HG03025 (cell line): ENCODE measurements around the gene MCCC1.
"Not testable (repeated sequence)": the region's sequence is repeated elsewhere in the genome, so short reads cannot be mapped to it uniquely, and the experiment has no call there.

Experiments used
- ATAC-seq: cut with Tn5 transposase; IDR thresholded peaks from one replicate; pipeline ENCODE4 v1.9.1; 2021; ENCODE audit warnings: mild to moderate bottlenecking, moderate library complexity; ENCODE audit not compliant: unreplicated experiment, low FRiP score

MCCC1 gene

DNA sequence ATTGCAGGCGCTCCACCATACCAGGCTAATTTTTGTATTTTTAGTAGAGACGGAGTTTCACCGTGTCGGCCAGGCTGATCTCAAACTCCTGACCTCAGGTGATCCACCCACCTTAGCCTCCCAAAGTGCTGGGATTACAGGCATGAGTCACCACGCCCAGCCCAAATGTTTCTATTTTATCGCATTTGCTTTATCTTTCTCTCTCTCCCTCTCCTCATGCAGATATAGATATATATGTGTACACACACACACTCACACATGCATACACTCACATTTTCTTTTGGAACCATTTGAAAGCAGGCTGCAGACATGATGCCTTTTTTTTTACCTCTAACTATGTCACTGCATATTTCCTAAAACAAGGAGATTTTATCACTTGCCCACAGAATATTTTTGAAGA lies 7.3 kb upstream of the MCCC1 start:
- ATAC-seq: no peak

DNA sequence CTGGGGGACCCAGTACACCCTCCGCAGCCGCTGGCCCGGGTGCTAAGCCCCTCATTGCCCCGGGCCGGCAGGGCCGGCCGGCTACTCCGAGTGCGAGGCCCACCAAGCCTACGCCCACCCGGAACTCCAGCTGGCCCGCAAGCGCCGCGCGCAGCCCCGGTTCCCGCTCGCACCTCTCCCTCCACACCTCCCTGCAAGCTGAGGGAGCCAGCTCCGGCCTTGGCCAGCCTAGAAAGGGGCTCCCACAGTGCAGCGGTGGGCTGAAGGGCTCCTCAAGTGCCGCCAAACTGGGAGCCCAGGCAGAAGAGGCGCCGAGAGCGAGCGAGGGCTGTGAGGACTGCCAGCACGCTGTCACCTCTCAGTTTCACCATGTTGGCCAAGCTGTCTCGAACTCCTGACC lies 4.7 kb upstream of the MCCC1 start:
- ATAC-seq: not testable (repeated sequence)

DNA sequence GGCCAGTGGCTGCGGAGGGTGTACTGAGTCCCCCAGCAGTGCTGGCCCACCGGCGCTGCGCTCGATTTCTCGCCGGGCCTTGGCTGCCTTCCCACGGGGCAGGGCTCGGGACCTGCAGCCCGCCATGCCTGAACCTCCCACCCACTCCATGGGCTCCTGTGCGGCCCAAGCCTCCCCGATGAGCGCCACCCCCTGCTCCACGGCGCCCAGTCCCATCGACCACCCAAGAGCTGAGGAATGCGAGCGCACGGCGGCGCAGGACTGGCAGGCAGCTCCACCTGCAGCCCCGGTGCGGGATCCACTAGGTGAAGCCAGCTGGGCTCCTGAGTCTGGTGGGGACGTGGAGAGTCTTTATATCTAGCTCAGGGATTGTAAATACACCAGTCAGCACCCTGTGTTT lies 1.7 kb upstream of the MCCC1 start:
- not testable (repeated sequence) for ATAC-seq

DNA sequence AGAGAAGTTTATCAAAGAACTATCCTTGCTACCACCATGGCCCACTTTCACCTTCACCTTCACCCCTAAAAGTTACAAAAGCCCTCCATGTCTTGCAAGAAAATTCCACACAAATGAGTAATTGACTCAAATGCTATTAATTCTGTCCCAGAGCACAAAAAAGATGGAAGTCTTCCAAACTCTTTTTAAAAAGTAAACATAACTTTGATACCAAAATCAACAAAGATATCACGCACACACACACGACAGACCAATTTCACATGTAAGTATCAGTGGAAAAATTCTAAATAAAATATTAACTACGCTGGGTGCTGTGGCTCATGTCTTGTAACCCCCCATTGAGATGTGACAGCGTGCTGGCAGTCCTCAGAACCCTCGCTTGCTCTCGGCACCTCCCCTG lies 1.1 kb upstream of the MCCC1 start:
- ATAC-seq: no peak

DNA sequence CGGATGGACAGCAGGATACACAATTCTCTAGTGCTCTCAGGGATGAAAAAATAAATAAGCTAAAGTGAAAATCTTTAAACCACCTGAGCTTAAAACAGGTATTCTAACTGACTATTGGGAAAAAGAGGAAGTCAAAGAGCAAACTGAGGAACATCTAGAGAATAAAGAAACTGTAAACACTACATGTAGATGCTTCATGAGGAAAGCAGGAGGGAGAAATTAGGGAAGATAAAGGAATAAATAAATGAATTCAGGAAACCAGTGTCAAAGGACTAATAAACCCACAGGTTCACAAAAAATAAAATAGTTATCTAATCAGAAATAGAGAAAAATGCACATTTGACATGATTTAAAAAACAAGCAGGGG lies 525 bp upstream of the MCCC1 start:
- no peak for ATAC-seq

DNA sequence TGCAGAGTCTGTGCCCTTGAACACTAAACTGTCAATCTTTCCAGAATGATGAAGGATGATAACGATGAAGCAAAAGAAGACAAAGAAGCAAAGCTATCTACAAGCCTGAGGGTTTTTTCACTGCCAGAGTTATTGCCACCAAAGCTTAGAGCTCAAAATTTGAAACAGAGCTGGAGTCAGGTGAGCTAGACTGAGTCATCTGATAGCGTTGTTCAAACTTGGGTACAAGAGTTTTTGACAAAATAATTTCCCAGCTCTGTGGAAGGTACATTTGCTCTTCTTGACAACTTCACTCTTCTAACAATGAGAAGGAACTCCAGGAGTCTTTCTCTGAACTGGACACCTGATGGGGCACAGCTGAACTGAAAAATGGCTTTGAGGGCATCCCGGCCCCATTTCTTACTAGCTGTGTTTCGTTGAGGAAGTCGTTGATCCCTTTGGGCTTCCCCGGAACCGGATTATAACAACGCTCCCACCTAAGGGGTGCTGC lies 715 bp downstream of the MCCC1 start:
- ATAC-seq: no peak

DNA sequence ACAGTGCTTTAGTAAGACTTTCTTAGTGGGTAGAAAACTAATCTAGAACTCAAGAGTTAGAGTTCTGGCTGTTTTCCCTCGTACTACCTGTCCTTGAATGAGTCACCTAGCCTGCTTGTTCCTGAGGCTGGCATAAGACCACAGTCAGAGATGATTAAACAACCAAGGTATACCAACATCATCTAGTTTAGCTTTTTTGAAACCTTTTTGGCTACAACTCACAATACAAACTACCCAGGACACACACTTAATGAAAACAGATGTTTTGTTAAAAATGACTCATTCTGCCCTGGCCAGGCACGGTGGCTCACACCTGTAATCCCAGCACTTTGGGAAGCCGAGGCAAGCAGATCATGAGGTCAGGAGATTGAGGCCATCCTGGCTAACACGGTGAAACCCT lies 4.6 kb downstream of the MCCC1 start:
- ATAC-seq: no peak

DNA sequence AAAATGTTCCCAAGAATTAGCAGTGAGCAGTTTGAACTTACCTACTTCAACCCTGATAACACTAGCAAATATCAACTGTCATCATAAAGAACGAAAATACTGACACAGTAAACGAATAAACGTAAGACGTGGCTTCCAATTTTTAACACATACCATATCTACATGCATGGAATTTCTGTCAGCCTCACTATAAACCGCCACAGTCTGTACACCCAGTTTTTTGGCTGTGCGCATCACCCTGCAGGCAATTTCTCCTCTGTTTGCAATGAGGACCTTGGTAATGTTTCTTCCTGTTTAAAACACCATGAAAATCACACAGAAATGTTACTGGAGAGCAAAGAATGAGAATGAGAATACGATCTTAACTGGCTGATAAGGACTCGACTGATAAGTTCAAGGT lies 7.0 kb downstream of the MCCC1 start:
- ATAC-seq: no peak

DNA sequence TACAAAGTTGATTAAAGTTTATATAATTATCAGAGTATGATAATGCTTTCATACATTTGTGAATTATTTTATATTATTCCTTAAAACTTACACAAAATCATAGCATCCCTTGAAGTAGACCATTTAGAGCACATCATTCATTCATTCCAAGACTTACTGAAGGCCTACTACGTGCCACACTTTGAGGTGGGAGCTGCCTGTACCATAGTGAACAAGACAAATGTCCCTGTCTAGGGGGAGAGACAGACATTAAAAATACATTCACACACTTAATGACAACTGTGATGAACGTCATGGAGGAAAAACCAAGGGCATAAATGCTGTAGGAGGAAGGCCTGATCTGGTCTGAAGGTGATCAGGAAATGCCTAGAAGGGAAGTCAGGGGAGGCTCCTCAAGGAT lies 12.1 kb downstream of the MCCC1 start:
- ATAC-seq: no peak

DNA sequence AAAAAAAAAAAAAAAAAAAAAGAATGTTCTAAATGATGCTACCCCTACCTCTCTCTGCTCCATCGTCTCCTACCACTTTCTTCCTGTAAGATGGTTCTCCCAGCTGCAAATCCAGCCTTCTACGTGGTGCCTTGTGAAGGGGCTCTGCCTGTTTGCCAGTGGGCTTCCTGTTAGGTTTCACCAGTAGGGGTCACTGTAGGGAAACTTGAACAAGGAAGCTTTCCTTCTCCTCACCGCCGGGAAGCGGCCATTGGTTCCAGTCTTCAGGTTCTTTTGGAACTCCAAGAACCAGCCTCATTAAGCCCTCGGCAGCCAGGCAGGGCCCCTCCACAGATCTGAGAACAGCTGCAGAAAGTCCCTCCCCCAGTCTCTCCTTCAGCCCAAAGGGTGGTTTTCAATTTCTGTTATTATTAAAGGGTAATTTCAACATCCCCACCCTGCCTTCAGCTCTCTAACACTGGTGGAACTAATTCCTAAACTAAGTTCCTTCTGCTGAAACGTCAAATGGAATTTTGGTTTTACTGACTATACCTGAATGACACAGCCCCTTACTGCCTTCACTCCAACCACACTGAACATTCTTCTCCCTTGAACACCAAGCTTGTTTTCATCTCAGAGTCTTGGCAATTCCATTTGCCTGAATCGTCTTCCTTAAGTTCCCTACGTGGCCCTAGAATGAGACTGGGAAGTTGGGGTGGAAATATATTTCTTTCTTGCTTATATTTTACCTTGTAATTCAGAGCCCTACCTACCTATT lies 13.5 kb downstream of the MCCC1 start:
- no peak for ATAC-seq

DNA sequence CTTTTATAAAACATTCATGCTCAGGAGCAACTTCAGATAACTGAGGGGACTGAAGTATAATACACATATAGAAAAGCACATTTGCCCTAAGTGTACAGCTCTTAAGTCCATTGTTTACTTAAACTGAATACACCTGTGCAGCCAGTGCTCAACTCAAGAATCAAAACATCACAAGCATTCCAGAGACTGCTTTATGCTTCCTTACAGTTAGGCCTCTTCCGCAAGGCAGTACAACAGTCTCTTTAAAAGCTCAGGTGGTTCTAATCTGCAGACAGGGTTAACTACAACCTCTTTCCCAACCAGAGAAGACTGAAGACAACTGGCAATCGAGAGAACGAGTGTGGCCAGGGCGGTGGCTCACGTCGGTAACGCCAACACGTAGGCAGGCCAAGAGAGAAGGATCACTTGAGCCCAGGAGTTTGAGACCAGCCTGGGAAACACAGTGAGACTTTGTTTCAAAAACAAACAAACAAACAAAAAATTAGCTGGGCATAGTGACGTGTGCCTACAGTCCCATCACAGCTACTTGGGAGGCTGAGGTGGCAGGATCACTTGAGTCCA lies 16.9 kb downstream of the MCCC1 start:
- ATAC-seq: no peak

DNA sequence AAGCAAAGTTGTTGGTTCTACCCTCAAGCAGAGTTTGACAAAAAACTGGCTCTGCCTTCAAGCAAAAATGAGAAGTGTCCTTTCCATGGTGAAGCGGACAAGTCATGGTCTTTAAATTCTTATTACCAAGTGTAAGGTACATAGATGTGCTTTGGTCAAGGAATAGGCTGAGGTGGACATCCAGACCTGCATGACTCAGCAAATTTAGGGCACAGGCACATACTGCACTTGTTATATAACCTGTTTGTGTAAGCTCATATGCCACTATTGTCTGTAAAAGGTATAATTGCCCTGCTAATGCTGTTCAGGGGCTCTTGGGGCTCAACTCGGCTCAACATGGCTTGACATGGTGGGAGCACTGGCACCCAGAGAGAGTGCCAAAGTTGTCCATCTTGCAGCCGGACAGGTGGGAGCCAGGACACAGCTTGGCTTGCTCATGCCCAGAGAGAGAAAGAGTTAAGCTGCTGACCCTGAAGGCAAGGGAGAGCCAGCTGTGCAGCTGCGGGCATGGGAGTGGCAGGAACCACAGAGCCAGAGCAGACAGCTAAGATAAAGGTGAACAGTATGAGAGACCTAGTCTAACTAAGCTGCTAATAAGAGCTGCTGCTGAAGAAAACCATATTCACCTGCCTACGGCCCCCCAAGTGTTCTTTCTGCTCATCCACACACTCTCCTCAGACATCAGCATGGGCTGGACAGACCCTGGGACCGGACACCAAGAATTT lies 17.7 kb downstream of the MCCC1 start:
- no peak for ATAC-seq

DNA sequence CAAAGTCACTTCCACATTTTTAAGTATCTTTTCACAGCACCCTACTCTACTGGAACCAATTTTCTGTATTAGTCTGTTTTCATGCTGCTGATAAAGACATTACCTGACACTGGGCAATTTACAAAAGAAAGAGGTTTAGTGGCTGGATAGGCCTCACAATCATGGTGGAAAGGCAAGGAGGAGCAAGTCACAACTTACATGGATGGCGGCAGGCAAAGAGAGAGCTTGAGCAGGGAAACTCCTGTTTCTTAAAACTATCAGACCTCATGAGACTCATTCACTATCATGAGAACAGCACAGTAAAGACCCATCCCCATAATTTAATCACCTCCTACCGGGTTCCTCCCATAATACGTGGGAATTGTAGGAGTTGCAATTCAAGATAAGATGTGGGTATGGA lies 18.7 kb downstream of the MCCC1 start:
- ATAC-seq: no peak

DNA sequence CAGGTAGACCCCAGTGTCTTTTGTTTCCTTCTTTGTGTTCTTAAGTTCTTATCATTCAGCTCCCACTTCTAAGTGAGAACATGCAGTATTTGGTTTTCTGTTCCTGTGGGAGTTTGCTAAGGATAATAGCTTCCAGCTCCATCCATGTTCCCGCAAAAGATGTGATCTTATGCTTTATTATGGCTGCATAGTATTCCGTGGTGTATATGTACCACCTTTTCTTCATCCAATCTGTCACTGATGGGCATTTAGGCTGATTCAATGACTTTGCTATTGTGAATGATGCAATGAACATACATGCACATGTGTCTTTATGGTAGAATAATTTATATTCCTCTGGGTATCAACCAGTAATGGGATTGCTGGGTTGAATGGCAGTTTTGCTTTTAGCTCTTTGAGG lies 24.4 kb downstream of the MCCC1 start:
- ATAC-seq: no peak

DNA sequence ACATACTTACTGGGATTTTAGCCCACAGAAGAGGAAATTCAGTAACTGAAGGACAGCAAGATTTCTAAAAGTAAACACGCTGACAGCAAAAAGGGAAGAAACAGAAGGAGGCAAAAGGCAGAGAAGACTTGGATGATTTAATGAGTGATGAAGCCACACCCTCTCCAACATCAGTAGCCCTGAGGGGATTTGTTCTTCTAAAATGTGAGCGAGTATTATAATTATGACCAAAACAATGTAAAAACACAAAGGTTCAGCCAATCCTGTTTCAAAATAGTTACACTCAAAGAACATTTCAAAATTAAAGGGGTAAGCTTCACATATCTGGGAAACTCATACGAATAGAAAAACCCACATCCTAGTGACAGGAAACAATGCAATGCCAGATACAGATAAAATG lies 25.0 kb downstream of the MCCC1 start:
- ATAC-seq: no peak

DNA sequence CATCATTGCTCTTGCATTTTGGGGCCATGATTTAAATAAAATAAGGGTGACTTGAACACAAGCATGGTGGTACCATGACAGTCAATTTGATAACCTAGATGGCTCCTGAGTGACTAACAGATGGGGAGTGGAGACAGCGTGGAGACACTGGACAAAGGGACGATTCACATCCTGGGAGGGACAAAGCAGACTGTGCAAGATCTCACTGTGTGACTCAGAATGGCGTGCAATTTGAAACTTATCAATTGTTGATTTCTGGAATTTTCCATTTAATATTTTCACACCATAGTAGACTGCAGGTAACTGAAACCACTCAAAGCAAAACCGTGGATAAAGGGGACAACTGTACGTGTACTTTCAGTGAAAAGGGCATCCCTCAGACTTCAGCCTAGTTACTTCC lies 25.5 kb downstream of the MCCC1 start:
- ATAC-seq: no peak

DNA sequence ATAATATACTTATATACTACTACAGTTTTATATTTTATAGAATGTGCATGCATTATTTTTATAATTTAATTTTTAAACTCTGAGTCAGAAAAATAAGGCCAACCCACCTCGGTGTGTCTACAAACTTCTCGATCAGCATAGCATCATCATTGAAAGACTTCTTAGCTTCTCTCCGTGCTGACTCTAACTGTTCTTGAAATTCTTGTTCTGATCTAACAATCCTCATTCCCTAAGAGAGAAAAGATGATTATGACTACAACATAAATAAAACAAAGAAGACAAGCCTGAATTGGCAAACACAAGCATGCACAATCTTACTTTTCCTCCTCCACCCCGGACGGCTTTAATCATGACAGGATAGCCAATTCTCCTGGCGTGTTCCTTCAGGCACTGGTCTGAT lies 28.4 kb downstream of the MCCC1 start:
- no peak for ATAC-seq

DNA sequence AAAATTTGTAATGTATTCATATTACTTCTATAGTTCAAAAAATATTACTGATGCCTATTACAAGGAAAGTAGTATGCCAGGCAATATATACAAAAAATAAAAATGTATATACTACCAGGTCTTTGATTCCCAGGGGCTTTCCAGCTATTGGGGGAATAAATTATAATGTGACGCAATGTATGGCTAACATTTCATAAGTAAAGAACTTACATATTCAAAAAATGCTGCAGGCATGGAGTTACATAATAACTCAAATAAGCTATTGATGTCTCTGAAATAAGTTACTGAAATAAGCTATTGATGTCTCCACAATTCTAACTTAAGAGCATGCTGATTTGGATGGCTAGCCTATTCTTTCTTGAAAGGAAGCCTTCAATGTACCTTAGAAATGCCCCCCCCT lies 30.2 kb downstream of the MCCC1 start:
- no peak for ATAC-seq

DNA sequence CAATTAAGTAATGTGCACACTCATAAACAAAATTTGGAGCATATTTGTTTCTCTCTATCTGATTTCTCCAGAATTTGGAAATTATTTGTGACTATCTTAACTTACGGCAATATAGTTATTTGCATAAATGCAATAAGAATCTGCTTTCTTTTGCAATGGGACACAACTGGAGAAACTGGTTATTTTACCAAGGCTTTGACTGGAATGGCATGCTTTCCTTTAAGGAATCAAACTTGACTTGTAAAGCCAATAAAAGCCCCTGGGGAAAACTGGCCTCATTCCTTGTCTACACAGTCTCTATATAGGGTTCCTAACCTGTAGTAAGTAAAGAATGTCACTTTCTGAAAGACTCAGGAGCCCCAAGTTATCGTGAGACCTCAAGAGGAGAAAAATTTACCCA lies 32.4 kb downstream of the MCCC1 start:
- not testable (repeated sequence) for ATAC-seq

DNA sequence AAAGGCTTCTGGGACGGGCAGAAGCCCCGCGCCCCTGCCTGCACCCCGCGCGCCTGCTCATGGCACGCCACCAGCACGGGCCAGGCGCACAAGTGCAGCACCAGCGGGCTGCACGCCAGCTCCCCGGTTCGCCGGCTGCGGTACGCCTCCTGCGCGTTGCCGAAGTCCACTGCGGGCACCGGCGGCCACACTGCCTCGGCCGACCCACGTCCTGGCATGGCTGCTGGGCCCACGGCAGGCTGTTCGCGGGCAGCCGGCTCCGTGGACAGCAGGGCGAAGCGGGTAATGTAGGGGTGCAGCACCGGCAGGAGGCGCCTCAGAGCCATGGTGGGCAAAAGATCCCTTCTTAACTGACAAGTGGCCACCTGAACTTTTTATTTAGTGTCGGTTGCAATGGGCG lies 34.8 kb downstream of the MCCC1 start:
- no peak for ATAC-seq

DNA sequence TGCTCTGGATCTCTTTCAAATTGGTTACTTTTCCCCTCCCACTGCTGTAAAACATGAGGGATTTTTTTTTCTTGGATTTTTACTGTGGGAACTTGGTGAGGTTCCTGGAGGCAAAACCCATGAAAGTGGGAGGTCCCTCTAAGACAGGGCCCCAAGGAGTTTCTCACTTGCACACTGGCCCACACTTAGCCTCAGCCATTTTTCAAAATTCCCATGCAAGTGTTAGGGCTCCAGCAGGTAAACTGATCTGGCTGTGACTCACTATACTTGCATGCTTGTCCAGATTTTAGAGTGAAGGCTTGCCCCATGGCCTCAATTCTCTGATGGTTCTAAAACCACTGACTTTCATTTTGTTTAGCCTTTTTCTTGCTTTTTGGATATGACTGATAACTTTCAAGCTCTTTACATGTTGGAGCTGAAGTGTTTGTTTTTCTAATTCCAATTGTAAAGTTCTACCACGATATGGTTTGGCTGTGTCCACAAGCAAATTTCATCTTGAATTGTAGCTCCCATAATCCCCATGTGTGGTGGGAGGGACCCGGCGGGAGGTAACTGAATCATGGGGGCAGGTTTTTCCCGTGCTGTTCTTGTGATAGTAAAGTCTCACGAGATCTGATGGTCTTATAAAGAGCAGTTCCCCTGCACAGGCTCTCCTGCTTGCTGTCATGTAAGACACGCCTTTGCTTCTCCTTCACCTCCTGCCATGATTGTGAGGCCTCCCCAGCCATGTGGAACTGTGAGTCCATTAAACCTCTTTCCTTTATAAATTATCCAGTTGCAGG lies 37.7 kb downstream of the MCCC1 start:
- ATAC-seq: no peak
